Endometrial microvascular endothelial cells (primary cell): Measurements from ENCODE around the gene YWHAE. TPM values are rescaled to one million over a fixed set of nuclear protein-coding genes. Genes with fewer than 3 reads are reported as not detected.
"Not testable (repeated sequence)": the region's sequence is repeated elsewhere in the genome, so short reads cannot be mapped to it uniquely, and the experiment has no call there.

Experiments
- in situ Hi-C: cut with HindIII; loops from 2 replicates; pipeline ENCODE4 v1.10.0; 2017; ENCODE audit warnings: low sequenced_read_pairs, low pct_unique_long_range_greater_than_20kb; ENCODE audit errors: inconsistent ontology term
- total RNA-seq: library from RNA; depleted of rRNA; stranded (reverse); fragments of >200 nt; gene quantifications from one replicate; pipeline ENCODE4 v1.2.3, GENCODE V29; 2015; ENCODE audit errors: inconsistent ontology term

YWHAE gene
- total RNA-seq, 1 donor from 2014 or later, result 1,054 TPM

DNA sequence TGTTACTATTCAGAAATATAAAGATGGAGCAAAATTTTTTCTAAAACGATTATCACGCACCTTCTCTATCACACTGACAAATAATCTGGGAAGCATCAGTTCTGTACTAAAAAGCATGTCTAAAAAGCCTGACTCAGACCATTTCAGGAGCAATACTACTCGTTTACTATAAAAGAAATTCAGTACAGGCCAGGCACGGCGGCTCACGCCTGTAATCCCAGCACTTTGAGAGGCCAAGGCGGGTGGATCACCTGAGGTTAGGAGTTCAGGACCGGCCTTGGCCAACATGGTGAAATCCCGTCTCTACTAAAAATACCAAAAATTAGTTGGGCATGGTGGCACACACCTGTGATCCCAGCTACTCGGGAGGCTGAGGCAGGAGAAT is 21.6 kb downstream of the YWHAE start:
- in situ Hi-C loops, result not testable (repeated sequence)

DNA sequence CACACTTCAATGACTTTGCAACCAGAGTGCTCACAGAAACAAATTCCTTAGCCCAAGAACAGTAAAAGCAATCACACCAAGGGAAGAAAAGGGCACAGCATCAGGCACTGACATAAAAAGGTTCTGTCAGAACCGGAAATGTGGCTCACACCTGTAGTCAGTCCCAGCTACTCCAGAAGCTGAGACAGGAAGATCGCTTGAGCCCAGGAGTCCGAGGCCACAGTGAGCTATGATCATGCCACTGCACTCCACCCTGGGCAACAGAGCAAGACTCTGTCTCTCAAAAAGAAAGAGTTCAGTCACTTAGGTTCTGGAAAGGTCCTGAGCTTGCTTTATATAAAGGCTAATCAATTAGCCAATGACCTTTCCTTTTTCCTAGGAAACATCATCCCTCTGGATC is 22.7 kb downstream of the YWHAE start:
- in situ Hi-C loops, result no loop called here

DNA sequence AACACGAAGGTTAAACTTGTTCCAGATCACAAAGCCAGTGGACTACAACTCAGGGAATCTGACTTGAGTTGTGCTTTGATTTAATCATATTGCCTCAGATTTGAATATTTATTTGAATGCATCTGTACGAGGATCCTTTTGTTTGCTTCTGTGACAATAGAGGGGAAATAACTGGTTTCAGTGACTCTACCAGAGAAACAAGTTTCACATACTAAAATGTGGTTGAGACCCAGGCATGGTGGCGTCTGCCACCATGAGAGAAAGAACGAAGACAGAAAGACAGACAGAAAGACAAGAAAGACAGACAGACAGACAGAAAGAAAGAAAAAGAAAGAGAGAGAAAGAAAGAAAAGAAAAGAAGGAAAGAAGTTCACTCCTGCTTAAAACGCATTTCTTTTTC is 24.0 kb downstream of the YWHAE start:
- in situ Hi-C loops, result no loop called here

DNA sequence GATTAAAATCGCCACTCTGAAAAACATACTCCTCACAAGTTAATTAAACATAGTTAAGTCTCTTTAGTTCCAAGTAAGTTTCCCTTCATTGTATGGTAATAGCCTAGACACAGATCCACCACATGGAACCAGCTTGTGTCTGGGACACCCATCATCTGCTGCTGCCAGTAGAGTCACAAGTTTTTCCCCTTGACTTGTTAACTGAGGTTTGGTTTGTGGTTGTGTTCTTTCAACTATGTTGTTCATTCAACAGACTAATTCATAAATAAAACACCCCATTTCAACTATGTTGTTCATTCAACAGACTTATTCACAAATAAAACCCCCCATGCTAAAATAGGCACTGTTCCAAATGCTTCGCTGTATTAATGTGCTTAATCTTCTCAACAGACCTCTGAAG is 24.4 kb downstream of the YWHAE start:
- in situ Hi-C loops, result no loop called here

DNA sequence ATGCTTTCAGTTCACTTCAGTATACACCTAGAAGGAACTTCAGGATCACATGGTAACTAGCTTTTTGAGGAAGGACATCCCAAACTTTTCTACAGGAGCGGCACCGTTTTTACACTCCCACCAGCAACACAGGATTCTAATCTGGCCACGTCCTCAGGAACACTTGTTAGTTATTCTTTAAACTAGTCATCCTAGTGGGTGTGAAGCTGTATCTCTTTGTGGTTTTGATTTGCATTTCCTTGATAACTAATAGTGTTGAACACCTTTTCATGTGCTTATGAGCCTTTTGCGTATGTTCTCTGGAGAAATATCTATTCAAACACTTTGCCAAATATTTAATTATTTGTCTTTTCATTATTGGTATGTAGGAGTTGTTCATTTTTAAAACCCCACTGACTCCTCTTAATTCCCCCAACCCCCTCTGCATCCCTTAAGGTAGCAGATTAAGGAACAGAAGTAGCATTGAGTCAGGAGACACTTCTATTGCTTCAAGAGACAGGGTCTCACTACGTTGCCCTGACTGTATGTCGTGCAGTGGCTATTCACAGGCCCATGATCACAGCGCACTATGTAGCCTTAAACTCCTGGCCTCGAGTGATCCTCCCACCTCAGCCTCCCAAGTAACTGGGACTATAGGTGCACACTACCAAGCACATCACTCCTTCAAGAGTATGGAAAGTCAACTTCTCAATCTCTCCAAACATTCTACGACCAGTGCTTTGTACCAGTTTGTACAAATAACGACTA is 25.4 kb downstream of the YWHAE start:
- in situ Hi-C loops, result no loop called here

DNA sequence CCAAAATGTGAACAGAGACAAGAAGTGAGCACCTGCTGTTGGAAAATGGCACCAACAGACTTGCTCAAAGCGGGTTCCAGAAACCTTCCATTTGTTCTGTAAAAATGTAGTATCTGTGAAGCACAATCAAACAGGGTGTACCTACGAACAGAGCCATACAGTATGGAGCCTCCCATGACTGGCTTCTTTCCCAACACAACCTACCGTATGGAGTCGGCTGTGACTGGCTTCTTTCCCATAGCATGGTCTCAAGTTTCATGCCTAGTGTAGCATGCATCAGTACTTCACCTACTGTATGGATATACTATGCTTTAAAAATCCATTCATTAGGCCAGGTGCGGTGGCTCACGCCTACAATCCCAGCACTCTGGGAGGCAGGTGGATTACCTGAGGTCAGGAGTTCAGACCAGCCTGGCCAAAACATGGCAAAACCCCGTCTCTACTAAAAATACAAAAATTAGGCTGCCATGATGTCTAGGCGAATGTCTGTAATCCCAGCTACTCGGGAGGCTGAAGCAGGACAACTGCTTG is 26.2 kb downstream of the YWHAE start:
- in situ Hi-C loops, result no loop called here

DNA sequence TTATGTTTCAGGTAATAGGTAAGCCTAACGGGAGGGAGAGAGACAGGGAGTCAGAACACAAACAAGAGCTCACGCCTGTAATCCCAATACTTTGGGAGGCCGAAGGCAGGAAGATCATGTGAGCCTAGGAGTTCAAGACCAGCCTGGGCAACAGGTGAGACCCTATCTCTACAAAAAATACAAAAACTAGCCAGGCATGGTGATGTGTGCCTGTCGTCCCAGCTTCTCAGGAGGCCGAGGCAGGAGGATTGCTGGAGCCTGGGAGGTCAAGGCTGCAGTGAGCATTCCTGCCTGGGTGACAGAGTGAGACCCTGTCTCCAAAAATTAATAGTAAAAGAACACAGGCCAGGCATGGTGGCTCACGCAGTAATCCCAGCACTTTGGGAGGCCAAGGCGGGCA is 27.4 kb downstream of the YWHAE start:
- in situ Hi-C loops, result no loop called here

DNA sequence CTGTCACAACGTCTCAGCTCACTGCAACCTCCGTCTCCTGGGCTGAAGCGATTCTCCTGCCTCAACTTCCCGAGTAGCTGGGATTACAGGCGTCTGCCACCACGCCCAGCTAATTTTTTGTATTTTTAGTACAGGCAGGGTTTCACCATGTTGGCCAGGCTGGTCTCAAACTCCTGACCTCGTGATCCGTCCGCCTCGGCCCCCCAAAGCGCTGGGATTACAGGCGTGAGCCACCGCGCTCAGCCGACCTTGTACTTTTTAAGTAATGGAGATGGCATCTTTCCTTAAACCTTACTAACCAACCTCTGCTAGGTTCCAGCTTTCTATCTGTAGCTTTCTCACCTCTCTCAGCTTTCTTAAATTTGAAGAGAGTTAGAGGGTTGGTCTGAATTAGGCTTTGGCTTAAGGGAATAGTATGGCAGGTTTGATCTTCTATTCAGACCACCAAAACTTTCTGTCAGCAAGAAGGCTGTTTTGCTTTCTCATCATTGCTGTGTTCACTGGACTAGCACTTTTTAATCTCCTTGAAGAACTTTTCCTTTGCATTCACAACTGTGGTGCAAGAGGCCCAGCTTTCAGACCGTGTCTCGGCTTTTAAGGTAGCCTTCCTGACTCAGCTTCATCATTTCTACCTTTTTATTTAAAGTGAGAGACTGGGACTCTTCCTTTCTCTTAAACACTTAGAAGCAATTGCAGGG is 28.0 kb downstream of the YWHAE start:
- in situ Hi-C loops, result no loop called here

DNA sequence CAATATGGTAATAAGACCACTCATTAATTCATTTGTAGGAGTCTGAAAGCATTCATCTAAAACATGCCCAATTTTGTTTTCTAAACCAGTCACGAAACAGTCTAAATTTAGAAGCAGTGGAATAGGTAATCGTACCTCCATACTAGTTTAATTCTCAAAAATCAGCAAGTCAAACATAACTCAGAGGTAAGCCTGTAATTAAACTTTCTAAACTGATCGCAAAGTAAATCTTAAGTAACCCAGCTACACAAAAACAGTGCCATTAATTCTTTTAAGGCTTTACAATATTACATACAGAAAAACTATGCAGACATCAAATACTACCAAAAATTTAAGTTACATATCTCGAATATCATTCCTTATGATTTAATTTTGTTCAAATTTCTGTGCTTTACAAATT is 31.4 kb downstream of the YWHAE start:
- in situ Hi-C loops, result no loop called here

DNA sequence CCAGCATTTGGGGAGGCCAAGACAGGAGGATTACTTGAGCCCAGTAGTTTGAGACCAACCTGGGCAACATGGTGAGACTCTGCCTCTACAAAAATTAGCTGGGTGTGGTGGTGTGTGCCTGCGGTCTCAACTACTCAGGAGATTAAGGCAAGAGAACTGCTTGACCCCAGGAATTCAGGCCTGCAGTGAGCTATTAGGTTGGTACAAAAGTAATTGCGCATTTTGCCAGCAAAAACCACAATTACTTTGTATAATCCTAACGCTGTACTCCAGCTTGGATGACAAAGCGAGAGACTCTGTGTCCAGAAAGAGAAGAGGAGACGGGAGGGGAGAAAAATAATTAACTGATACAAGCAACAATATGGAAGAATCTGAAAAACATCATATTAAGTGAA is 32.7 kb downstream of the YWHAE start:
- in situ Hi-C loops, result no loop called here

DNA sequence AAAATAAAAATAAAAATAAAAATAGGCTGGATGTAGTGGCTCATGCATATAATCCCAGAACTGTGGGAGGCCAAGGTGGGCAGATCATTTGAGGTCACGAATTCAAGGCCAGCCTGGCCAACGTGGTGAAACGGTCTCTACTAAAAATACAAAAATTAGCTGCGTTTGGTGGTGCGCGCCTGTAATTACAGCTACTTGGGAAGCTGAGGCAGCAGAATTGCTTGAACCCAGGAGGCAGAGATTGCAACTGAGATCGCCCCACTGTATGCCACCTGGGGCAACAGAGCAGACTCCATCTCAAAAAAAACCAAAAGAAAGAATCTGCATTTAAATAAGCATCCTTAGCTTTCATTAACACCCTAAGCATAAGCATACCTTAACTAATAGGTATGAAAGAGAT is 33.8 kb downstream of the YWHAE start:
- in situ Hi-C loops, result no loop called here

DNA sequence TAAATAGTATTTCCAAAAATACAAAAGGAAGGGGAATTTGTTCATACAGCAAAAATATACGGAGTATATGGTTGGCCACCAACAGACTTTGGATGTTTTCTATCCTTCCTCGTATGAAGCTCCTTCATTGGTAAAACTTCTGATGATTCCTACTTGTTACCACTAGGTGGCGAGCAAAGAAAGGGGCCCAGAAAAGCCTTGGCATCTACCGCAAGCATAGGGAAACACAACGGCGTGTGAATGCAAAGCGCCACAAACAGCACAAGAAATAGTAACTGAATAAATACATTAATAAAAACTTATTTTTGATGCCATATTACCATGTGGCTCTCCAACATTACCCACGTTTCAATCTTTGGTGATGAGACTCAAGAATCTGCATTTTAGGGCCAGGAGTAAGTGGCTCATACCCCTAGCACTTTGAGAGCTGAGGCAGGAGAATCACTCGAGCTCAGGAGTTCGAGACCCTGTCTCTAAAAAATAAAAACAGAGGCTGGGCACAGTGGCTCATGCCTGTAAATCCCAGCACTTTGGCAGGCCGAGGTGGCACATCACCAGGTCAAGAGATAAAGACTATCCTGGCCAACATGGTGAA is 34.5 kb downstream of the YWHAE start:
- in situ Hi-C loops, result no loop called here

DNA sequence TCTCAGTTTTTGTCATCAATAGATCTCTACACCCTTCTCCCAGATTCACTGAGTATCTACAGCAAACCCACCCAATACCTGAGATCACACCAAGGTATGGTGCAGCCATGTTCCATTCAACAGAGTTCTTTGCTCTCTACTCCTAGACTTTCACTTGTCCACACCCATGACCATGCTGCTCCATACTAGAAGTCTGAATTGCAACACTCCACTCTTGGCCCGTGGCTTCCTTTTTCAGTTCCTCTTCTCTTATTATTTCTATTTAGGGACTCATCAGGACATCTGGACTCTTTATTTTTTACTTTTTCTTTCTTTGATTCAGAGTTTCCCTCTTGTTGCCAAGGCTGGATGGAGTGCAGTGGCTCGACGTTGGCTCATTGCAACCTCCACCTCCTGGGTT is 37.1 kb downstream of the YWHAE start:
- in situ Hi-C loops, result no loop called here

DNA sequence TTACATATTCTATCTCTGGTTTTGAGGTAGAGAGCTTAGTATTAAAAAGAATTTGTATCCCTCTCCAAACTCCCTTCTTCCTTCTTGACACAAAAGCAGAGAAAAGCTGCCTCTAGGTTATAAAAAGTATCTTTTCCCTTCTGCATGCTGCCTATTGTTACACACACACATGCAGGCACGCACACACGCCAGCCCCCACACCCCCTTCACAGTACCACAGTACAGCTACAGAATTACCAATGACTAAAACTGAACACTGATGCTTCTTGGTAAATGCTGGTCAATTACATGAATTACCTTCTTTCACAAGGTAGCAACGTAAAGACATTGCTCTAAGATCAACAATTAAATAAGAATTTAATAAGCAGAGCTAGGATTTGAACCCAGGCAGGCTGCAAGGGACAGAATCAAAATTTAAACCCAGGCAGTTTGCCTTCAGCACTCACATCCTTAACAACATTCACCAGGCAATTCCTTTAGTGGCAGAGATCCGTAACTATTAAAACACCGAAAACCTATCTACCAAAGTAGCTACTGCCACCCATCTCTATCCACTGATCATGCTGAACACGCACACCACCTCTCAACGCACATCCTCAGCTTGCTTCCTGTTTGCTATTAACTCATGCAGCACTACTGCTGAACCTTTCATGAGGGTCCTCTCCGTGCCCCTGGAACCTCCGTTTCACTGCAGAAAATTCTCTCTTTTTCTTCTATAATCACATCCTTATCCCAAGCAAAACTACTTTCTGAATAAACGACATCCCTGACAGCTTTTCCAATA is 37.8 kb downstream of the YWHAE start:
- in situ Hi-C loops, result no loop called here

DNA sequence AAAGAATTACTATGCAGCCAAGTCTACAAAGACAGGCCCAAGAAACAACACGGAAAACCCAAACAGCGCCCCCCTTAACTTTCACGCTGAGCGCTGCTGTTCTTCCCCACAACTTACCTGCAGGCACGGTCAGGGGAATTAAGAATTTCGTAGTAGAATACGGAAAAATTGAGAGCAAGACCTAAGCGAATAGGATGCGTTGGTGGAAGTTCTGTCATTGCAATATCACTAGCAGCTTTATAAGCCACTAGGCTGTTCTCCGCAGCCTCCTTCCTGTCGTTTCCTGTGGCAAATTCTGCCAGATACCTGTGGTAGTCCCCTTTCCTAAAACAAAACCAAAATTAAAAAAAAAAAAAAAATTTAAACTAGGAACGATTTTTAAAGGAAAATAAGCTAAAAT is 39.0 kb downstream of the YWHAE start:
- in situ Hi-C loops, result no loop called here

DNA sequence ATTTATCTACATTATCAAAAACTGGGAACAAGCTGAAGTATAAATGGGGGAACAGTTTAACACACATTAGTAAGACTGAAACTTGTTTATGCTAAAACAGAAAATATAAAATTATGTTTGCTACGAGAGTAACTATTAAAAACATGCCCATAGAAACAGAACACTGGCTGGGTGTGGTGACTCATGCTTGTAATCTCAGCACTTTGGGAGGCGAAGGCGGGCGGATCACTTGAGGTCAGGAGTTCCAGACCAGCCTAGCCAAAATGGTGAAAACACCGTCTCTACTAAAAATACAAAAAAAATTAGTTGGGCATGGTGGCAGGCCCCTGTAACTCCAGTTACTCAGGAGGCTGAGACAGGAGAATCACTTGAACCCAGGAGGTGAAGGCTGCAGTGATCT is 39.7 kb downstream of the YWHAE start:
- in situ Hi-C loops, result not testable (repeated sequence)

DNA sequence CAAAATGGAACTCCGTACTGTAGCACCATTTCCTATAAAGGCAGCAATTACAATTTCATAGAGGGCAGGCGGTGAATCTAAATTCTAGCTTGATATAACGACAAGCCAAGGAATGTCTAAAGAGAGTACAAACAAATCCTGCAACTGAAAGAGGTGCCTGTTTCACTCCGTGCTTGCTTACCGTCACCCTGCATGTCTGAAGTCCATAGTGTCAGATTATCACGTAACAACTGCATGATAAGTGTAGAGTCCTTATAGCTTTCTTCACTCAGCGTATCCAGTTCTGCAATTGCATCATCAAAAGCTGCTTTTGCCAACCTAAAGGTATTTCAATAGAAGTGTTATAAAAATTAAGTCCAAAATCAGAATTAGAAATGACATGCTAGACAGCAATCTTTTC is 46.0 kb downstream of the YWHAE start:
- in situ Hi-C loops, result no loop called here

DNA sequence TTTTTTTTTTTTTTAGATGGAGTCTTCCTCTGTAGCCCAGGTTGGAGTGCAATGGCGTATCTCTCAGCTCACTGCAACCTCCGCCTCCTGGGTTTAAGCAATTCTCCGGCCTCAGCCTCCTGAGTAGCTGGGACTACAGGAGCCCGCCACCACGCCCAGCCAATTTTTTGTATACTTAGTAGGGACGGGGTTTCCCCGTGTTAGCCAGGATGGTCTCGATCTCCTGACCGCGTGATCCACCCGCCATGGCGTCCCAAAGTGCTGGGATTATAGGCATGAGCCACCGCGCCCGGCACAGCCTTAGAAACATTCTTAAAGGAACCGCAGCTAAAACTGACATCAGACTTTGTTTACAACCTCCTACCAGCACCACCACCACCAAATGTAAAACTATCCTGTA is 47.5 kb downstream of the YWHAE start:
- in situ Hi-C loops, result not testable (repeated sequence)

DNA sequence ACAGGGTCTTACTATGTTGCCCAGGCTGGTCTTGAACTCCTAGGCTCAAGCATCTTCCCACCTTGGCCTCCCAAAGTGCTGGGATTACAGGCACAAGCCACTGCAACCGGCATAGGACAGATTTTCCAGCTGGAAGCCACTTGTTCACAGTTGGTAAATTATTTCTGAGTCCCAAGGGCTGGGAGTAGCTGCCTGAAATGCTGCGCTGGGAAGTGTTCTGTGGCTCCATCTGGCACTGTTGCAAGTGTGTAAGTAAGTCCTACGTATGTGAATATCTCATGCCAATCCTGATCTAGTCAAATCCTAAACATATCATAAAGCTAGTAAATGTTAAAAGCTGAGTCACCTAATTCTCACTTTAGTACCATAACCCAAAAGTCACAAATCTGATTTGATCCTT is 48.1 kb downstream of the YWHAE start:
- in situ Hi-C loops, result no loop called here
